Measurements from ENCODE around the gene SEPTIN3. TPM values are rescaled to one million over a fixed set of nuclear protein-coding genes. Genes with fewer than 3 reads are reported as not detected.

SEPTIN3 gene
- total RNA-seq, 1 donor from 2014 or later: 75.0 TPM

DNA sequence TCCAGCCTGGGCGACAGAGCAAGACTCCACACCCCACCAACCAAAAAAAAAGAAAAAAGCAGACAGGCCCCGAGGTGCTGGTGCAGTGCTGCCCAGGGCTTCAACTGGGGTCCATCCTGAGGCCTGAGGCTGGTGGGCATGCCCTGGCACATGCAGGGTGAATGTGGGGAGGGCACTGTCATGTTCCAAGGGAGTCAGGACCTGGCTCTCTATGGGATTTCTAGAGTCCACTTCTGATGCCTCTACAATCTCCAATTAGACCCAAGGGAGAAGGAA is 32.4 kb upstream of the SEPTIN3 start:
- Mint-ChIP-seq H3K9me3 (no peaks in the 10 kb centered on the region), H3K27me3 (ENCODE audit: low read depth) (no peaks in the 10 kb centered on the region), H3K36me3 (ENCODE audit: low read depth) (peaks cover 2% of the 10 kb centered on the region), H3K27ac (ENCODE audit: unreplicated experiment) (peak overlapping the region; percentile 88), H3K4me1 (peaks cover 24% of the 10 kb centered on the region), H3K4me3 (no peak overlapping the region)
- no peak for DNase-seq (ENCODE audit: low read depth, low spot score)
- no peak for TF ChIP-seq CTCF (conservative IDR thresholded peaks at IDR 0.05)

DNA sequence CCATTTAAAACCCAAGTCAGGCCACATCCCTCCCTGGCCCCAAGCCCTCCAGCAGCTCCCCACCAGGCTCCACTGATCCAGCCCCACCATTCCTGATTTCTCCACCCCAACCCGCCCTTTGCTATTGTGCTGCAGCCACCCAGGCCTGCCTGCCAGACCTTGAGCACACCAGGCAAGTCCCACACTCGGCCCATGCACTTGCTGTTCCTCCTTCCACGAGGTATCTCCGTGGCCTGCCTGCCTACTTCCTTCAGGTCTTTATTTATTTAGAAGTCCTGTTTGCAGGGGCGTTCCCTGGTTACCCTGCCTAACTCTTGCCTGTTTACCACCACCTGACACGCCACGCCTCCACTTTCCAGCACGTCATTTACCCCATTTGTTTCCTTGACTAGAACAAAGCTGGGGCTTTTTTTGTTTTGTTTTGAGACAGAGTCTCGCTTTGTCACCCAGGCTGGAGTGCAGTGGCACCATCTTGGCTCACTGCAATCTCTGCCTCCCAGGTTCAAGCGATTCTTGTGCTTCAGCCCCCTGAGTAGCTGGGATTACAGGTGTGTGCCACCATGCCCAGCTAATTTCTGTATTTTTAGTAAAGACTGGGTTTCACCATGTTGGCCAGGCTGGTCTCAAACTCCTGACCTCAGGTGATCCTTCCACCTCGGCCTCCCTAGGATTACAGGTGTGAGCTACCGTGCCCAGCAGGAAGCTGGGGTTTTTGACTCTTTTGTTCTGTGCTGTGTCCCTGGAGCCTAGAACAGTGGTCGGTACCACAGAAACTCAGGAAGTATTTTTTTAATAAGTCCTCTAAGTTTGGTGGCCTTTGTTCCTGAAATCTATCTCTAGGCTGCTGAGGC is 29.0 kb upstream of the SEPTIN3 start:
- Mint-ChIP-seq H3K36me3 (ENCODE audit: low read depth) (peaks cover 5% of the 10 kb centered on the region), H3K27ac (ENCODE audit: unreplicated experiment) (peak overlapping the region; percentile 73), H3K27me3 (ENCODE audit: low read depth) (no peaks in the 10 kb centered on the region), H3K4me1 (peaks cover 32% of the 10 kb centered on the region), H3K9me3 (no peaks in the 10 kb centered on the region), H3K4me3 (peak overlapping the region; percentile 69)
- TF ChIP-seq CTCF (conservative IDR thresholded peaks at IDR 0.05): no peak
- DNase-seq (ENCODE audit: low read depth, low spot score): no peak

GRCh38 chr22:41940832-41941765 is 28.1 kb upstream of the SEPTIN3 start:
- peak; percentile 82 for DNase-seq (ENCODE audit: low read depth, low spot score)
- peaks cover 39% of the 10 kb centered on the region for H3K4me1 Mint-ChIP-seq
- TF ChIP-seq CTCF (conservative IDR thresholded peaks at IDR 0.05): peak; percentile 90
- H3K27ac Mint-ChIP-seq (ENCODE audit: unreplicated experiment): peak overlapping the region; percentile 14
- H3K9me3 Mint-ChIP-seq: no peaks in the 10 kb centered on the region
- no peaks in the 10 kb centered on the region for H3K27me3 Mint-ChIP-seq (ENCODE audit: low read depth)
- H3K4me3 Mint-ChIP-seq: peak overlapping the region; percentile 69
- peaks cover 7% of the 10 kb centered on the region for H3K36me3 Mint-ChIP-seq (ENCODE audit: low read depth)

GRCh38 chr22:41943661-41944209 is 25.5 kb upstream of the SEPTIN3 start:
- no peaks in the 10 kb centered on the region for H3K27me3 Mint-ChIP-seq (ENCODE audit: low read depth)
- TF ChIP-seq CTCF (conservative IDR thresholded peaks at IDR 0.05): no peak
- H3K4me1 Mint-ChIP-seq: peaks cover 59% of the 10 kb centered on the region
- no peaks in the 10 kb centered on the region for H3K9me3 Mint-ChIP-seq
- H3K36me3 Mint-ChIP-seq (ENCODE audit: low read depth): peaks cover 7% of the 10 kb centered on the region
- DNase-seq (ENCODE audit: low read depth, low spot score): no peak
- H3K4me3 Mint-ChIP-seq: peak overlapping the region; percentile 88
- no peak overlapping the region for H3K27ac Mint-ChIP-seq (ENCODE audit: unreplicated experiment)

- H3K36me3 Mint-ChIP-seq (ENCODE audit: low read depth): peaks cover 5% of the 10 kb centered on the region
- peak; percentile 91 for DNase-seq (ENCODE audit: low read depth, low spot score)
- H3K4me3 Mint-ChIP-seq: peak within 1 kb of the TSS; percentile 97
- TF ChIP-seq CTCF (conservative IDR thresholded peaks at IDR 0.05): no peak
- no peaks in the 10 kb centered on the region for H3K27me3 Mint-ChIP-seq (ENCODE audit: low read depth)
- no peaks in the 10 kb centered on the region for H3K9me3 Mint-ChIP-seq
- peaks cover 56% of the 10 kb centered on the region for H3K4me1 Mint-ChIP-seq
- H3K27ac Mint-ChIP-seq (ENCODE audit: unreplicated experiment): peak within 1 kb of the TSS; percentile 94
Observed at GRCh38 chr22:41946629-41947423, 22.4 kb upstream of the SEPTIN3 start, which contains the start of gene CENPM. TSS of gene CENPM (minus strand) at chr22:41947152. CDS start at chr22:41947076, 76 bp downstream.
